ENCODE measurements around the gene RAC2. TPM values are rescaled to one million over a fixed set of nuclear protein-coding genes. Genes with fewer than 3 reads are reported as not detected.

Gene RAC2
- total and polyA plus RNA-seq, 2 of the 8 experiments (the other 6 are each of a cell fraction or from before 2014, with no cell fraction given) = 2.3 to 4.3 TPM

DNA sequence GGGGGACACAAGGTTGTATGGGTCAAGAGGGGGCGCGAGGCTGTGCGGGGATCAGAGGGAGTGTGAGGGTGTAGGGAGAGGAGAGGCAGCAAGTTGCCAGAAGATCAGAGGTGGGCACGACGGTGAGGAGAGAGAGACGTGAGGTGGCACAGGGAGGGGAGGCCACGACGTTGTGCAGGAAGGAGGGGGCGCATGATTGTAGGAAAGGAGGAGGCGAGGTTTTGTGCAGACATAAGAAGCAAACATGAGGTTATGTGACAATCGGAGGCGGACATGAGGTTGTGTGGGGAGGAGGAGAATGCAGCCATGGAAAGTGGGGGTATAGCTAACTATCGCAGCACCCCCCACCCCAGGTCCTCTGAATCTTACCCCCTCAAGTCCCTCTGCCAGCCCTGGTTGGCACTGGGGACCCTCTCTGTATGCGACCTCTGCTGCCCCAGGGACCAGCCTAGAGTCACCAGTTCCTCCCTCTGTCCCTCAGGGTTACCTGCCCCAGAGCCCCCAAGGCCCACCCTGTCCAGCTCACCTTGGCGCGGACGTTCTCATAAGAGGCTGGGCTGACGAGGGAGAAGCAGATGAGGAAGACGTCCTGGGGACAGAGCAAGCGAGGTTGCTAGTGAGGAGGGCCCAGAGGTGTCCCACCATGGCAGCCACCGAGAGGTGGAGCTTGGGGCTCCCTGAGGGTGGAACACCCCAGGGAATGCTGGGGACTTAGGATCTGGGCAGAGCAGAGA lies 12.5 kb downstream of the RAC2 start:
- WGBS, 2 experiments (ENCODE audit: extremely low coverage in 1 of 2, insufficient coverage in 1 of 2, insufficient read length in 1 of 2, insufficient replicate concordance in 2 of 2, low coverage in 1 of 2, low lambda C conversion rate in 2 of 2, missing lambda C conversion rate in 1 of 2) = 89% methylated on average over 19 of the region's 21 CpGs; no CpG with 5 or more reads in 1 of the 2 experiments
- no peak overlapping the region for H3K4me3 ChIP-seq (ENCODE audit: extremely low read depth in 1 of 4, insufficient read depth in 2 of 4, low read depth in 3 of 4, low read length in 4 of 4)
- H3K4ac ChIP-seq (replicated peaks; ENCODE audit: insufficient read length, low read depth, low read length) = no peak overlapping the region
- H2BK20ac ChIP-seq (ENCODE audit: low read length) = no peak overlapping the region
- H2AFZ ChIP-seq (ENCODE audit: low read length) = no peak overlapping the region
- no peak overlapping the region for H4K91ac ChIP-seq (replicated peaks; ENCODE audit: insufficient read length, low read length)
- no peaks in the 10 kb centered on the region for H3K79me1 ChIP-seq (ENCODE audit: low read depth, low read length)
- no peak overlapping the region for H2BK120ac ChIP-seq (replicated peaks; ENCODE audit: low read depth, low read length)
- no peak overlapping the region for H3K27ac ChIP-seq (ENCODE audit: low read depth, low read length)
- no peak overlapping the region for H2BK5ac ChIP-seq (ENCODE audit: low read depth, low read length)
- H3K4me1 ChIP-seq (replicated peaks in 1 of 4; ENCODE audit: control insufficient read depth in 3 of 4, insufficient read depth in 4 of 4, low read length in 3 of 4) = peaks cover 0 to 3% (median 0%) of the 10 kb centered on the region in 4 experiments; a peak in 1 of 7 replicates
- H3K9me3 ChIP-seq (ENCODE audit: insufficient read depth in 2 of 2, low read depth in 1 of 2, low read length in 1 of 2) = no peaks in the 10 kb centered on the region
- POLR2A ChIA-PET (ENCODE audit: partially characterized antibody) = no interaction called here
- peaks cover 2% of the 10 kb centered on the region; the same call in 1 of the 2 replicates for H3K23me2 ChIP-seq (ENCODE audit: low read depth, low read length)
- H2BK15ac ChIP-seq (ENCODE audit: low read length) = no peak overlapping the region
- no peaks in the 10 kb centered on the region for H3K36me3 ChIP-seq (ENCODE audit: control insufficient read depth in 2 of 4, insufficient read depth in 4 of 4, low read length in 3 of 4)
- no peak overlapping the region for H3K9ac ChIP-seq (replicated peaks in 1 of 4; ENCODE audit: extremely low read depth in 1 of 4, low read depth in 3 of 4, low read length in 3 of 4)
- DNase-seq (ENCODE audit: low read depth in 1 of 2, low spot score in 2 of 2) = no peak
- H3K79me2 ChIP-seq (ENCODE audit: control insufficient read depth in 1 of 2, insufficient read depth in 2 of 2, low read length in 2 of 2) = no peaks in the 10 kb centered on the region
- H3K56ac ChIP-seq (replicated peaks; ENCODE audit: insufficient read length, low read depth, low read length) = no peak overlapping the region
- H3K23ac ChIP-seq (ENCODE audit: insufficient read length) = no peak overlapping the region
- CTCF ChIA-PET (ENCODE audit: partially characterized antibody) = interaction anchor here (1.0 to 1.5 kb wide), 3 partner anchors 13 to 31 kb away, joined by 3 to 4 read pairs (median 4); no protein-coding TSS in a partner anchor
- no peak overlapping the region for H2BK12ac ChIP-seq (ENCODE audit: low read depth, low read length)
- no peak for FAIRE-seq
- H2AK5ac ChIP-seq (ENCODE audit: low read depth, low read length) = no peak overlapping the region
- no peak overlapping the region for H3K14ac ChIP-seq (ENCODE audit: insufficient read length)
- no peak overlapping the region for H4K5ac ChIP-seq (ENCODE audit: insufficient read length, low read depth, low read length)
- H3K18ac ChIP-seq (ENCODE audit: extremely low read depth, low read length) = no peak overlapping the region
- H3K27me3 ChIP-seq (replicated peaks in 1 of 4; ENCODE audit: control insufficient read depth in 3 of 4, extremely low read depth in 1 of 4, insufficient read depth in 3 of 4, low read length in 3 of 4) = no peaks in the 10 kb centered on the region
- no peak overlapping the region for H3K4me2 ChIP-seq (ENCODE audit: insufficient read depth in 1 of 2, low read depth in 2 of 2, low read length in 2 of 2)
- no peaks in the 10 kb centered on the region for H4K20me1 ChIP-seq (replicated peaks in 1 of 2; ENCODE audit: control insufficient read depth in 1 of 2, insufficient read depth in 2 of 2, low read length in 2 of 2)
- peak overlapping the region; percentile 31 for H4K8ac ChIP-seq (ENCODE audit: extremely low read depth, insufficient read depth, low read length)
- TF ChIP-seq JUND (IDR thresholded peaks at IDR 0.05; ENCODE audit: low read length) (no peak), SRF (IDR thresholded peaks at IDR 0.05; ENCODE audit: low read depth, low read length) (no peak), KDM1A (IDR thresholded peaks at IDR 0.05; ENCODE audit: borderline replicate concordance, low read length) (no peak), POLR2AphosphoS5 (IDR thresholded peaks at IDR 0.05; ENCODE audit: low read depth, low read length) (no peak), CBX5 (IDR thresholded peaks at IDR 0.05; ENCODE audit: low read depth, low read length) (no peak), SUZ12 (IDR thresholded peaks at IDR 0.05; ENCODE audit: low read length) (no peak), BRCA1 (IDR thresholded peaks at IDR 0.05; ENCODE audit: low read depth, low read length) (no peak), TAF7 (optimal IDR thresholded peaks at IDR 0.05; ENCODE audit: borderline replicate concordance, low read depth, low read length) (no peak), YY1 (IDR thresholded peaks at IDR 0.05; ENCODE audit: low read depth, low read length) (no peak), PHF8 (conservative IDR thresholded peaks at IDR 0.05; ENCODE audit: low read depth, low read length) (no peak), RNF2 (IDR thresholded peaks at IDR 0.05; ENCODE audit: borderline replicate concordance, low read depth, low read length, missing control alignments, poor library complexity, severe bottlenecking) (no peak), FOSL1 (IDR thresholded peaks at IDR 0.05; ENCODE audit: insufficient read depth, low read depth, low read length) (no peak), NRF1 (IDR thresholded peaks at IDR 0.05; ENCODE audit: low read depth, low read length) (no peak)
